Prostate gland (tissue), 2 donors: Measurements from ENCODE around the gene HOXA3. TPM values are rescaled to one million over a fixed set of nuclear protein-coding genes. Genes with fewer than 3 reads are reported as not detected.

Experiments
- DNase-seq: peaks from one replicate; pipeline ENCODE4 v3.0.0-alpha.2; 2019; ENCODE audit warnings: low spot score
- H3K27ac ChIP-seq, 2 donors: fragments of 200-600 bp; sonication (generic); 2 replicates each; pipeline ENCODE4 v1.5.1; 2017 to 2019
- H3K27me3 ChIP-seq: fragments of 200-600 bp; sonication (generic); replicated peaks from 2 replicates; pipeline ENCODE4 v1.5.1; 2019; ENCODE audit not compliant: insufficient read depth
- H3K36me3 ChIP-seq, 2 donors: fragments of 200-600 bp; sonication (generic); 1 replicate in 1 of 2; 2 replicates in 1 of 2; pipeline versions ENCODE4 v1.5.1 to v1.8.1; 2017 to 2019
- H3K4me1 ChIP-seq: fragments of 200-600 bp; sonication (generic); replicated peaks from 2 replicates; pipeline ENCODE4 v1.5.1; 2019
- H3K4me3 ChIP-seq, 2 donors: fragments of 200-600 bp; sonication (generic); 2 replicates each; pipeline ENCODE4 v1.5.1; 2017 to 2019
- H3K9me3 ChIP-seq: fragments of 200-600 bp; sonication (generic); 2 replicates; pipeline ENCODE4 v1.5.1; 2017
- POLR2A ChIP-seq: fragments of 450-650 bp; IDR thresholded peaks from one replicate; pipeline ENCODE4 v1.6.1; 2016; ENCODE audit warnings: antibody characterized with exemption, mild to moderate bottlenecking
- POLR2AphosphoS5 ChIP-seq: sonication (generic); formaldehyde crosslinking; IDR thresholded peaks from one replicate; pipeline ENCODE4 v1.6.1; 2017; ENCODE audit warnings: antibody characterized with exemption
- WGBS: methylation state at CpG from one replicate; pipeline ENCODE4 v1.1.5; 2018; 5-methylcytosine and 5-hydroxymethylcytosine counted together
- intact Hi-C: fragments of 100-400 bp; cut with DNase I; formaldehyde crosslinking; loops from one replicate; pipeline ENCODE4 v1.14.2; 2022
- total RNA-seq, 2 donors: library from RNA; depleted of rRNA; stranded (reverse); fragments of >200 nt; gene quantifications; one replicate each; pipeline ENCODE4 v1.1.0, GENCODE V29; 2016
- TF ChIP-seq, protein P1 (sequence below), 4 experiments: fragments of 200-600 bp in 2 of 4; fragments of 450-650 bp in 2 of 4; sonication (generic) in 2 of 4; IDR thresholded peaks; 1 replicate in 3 of 4; 2 replicates in 1 of 4; pipeline ENCODE4 v1.5.1; 2016 to 2019; ENCODE audit warnings: antibody characterized with exemption in 4 of 4, mild to moderate bottlenecking in 2 of 4, moderate library complexity in 2 of 4

Gene HOXA3
- total RNA-seq, 2 donors from 2014 or later = 2.8 to 3.1 TPM

DNA sequence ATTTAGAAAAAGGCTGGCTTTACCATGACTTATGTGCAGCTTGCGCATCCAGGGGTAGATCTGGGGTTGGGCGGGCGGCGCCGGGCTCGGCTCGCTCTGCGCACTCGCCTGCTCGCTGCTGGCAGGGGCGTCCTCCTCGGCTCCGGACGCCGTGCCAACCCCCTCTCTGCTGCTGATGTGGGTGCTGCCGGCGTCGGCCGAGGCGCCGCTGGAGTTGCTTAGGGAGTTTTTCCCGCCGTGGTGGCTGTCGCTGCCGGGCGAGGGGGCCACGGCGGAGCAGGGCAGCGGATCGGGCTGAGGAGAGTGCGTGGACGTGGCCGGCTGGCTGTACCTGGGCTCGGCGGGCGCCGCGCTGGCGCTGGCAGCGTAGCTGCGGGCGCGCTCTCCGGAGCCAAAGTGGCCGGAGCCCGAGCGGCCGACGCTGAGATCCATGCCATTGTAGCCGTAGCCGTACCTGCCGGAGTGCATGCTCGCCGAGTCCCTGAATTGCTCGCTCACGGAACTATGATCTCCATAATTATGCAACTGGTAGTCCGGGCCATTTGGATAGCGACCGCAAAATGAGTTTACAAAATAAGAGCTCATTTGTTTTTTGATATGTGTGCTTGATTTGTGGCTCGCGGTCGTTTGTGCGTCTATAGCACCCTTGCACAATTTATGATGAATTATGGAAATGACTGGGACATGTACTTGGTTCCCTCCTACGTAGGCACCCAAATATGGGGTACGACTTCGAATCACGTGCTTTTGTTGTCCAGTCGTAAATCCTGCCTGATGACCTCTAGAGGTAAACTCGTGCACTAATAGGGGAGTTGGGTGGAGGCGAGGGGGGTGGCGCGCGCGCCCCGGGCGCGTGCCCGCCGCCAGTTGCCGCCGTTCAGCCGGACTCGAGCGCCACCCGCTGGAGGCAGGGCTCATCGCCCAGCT, 9.1 kb downstream of the HOXA3 start, which contains the start of gene HOXA5:
TSS of gene HOXA5 (minus strand) at position 659 of the 927 bp plus-strand sequence. CDS start at position 585, 74 bp downstream.
- no peaks in the 10 kb centered on the region for H3K36me3 ChIP-seq
- H3K4me1 ChIP-seq = no peaks in the 10 kb centered on the region
- H3K4me3 ChIP-seq = peak within 1 kb of the TSS; percentile 40
- H3K27ac ChIP-seq = peak within 1 kb of the TSS; percentile 62 to 72
- 39% methylated on average over 79 of the region's 86 CpGs for WGBS
- H3K9me3 ChIP-seq = no peaks in the 10 kb centered on the region
- intact Hi-C loops = no loop called here
- TF ChIP-seq POLR2AphosphoS5 = peak; percentile 77
- TF ChIP-seq POLR2A = peak; percentile 66
- TF ChIP-seq, protein P1, sequence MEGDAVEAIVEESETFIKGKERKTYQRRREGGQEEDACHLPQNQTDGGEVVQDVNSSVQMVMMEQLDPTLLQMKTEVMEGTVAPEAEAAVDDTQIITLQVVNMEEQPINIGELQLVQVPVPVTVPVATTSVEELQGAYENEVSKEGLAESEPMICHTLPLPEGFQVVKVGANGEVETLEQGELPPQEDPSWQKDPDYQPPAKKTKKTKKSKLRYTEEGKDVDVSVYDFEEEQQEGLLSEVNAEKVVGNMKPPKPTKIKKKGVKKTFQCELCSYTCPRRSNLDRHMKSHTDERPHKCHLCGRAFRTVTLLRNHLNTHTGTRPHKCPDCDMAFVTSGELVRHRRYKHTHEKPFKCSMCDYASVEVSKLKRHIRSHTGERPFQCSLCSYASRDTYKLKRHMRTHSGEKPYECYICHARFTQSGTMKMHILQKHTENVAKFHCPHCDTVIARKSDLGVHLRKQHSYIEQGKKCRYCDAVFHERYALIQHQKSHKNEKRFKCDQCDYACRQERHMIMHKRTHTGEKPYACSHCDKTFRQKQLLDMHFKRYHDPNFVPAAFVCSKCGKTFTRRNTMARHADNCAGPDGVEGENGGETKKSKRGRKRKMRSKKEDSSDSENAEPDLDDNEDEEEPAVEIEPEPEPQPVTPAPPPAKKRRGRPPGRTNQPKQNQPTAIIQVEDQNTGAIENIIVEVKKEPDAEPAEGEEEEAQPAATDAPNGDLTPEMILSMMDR (IDR thresholded peaks at IDR 0.05) = peak in 3 of 4 experiments; percentile 70 to 91 (median 82)
- DNase-seq = peak; percentile 80
- no peaks in the 10 kb centered on the region for H3K27me3 ChIP-seq

DNA sequence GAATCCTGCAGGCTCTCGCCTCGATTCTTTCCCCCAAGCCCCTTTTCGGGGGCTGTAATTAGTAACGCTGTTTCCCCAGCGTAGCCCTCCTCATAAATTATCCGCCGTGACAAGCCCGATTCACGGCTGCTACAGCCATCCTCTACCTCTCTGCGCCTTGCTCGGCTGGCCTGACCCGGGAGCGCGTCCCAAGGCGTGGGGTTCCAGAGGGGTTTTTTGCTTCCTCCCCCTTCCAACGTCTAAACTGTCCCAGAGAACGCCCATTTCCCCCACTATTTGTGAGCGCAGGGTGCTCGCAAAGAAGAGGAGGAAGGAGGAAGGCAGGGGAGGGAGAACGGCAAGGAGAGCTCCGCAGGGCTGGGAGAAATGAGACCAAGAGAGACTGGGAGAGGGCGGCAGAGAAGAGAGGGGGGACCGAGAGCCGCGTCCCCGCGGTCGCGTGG, 9.8 kb downstream of the HOXA3 start:
- peak overlapping the region; percentile 40 for H3K4me3 ChIP-seq
- H3K36me3 ChIP-seq = no peaks in the 10 kb centered on the region
- TF ChIP-seq POLR2AphosphoS5 (no peak), POLR2A (no peak)
- TF ChIP-seq, protein P1 (IDR thresholded peaks at IDR 0.05) = no peak
- H3K27me3 ChIP-seq = no peaks in the 10 kb centered on the region
- DNase-seq = no peak
- 41% methylated on average over 29 of the region's 29 CpGs for WGBS
- no peaks in the 10 kb centered on the region for H3K4me1 ChIP-seq
- H3K27ac ChIP-seq = peak overlapping the region; percentile 62 to 72
- intact Hi-C loops = no loop called here
- H3K9me3 ChIP-seq = no peaks in the 10 kb centered on the region

DNA sequence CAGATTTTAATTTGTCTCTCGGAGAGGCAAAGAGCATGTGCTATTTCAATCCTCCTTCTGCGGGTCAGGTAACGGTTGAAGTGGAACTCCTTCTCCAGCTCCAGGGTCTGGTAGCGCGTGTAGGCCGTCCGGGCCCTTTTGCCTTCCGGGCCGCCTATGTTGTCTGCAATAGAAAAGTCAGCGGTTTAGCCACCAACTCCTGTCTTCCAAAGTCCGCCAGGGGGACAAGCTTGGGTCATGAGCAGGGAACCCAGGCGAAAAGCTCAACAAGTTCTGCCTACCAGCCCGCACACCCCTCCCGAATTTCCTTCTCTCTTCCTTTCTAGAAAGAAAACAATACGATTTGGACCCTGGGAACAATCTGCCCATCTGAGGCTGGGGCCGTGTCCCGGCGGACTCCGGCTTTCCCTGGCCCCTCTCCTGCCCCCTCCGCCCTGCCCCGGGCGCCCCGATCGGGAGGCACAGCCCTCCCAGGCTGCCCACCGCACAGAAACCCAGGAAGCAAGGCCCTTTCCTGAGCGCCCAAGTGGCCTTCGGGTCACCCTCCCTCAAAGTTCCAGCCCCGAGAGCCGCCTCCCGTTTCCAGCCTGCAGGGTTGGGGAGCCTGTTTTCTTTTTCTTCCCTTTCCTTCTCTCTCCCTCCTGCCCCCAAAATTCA, 10.3 kb downstream of the HOXA3 start:
- intact Hi-C loops = no loop called here
- no peak overlapping the region for H3K27ac ChIP-seq
- peak overlapping the region; percentile 40 for H3K4me3 ChIP-seq
- no peaks in the 10 kb centered on the region for H3K9me3 ChIP-seq
- 74% methylated on average over 30 of the region's 30 CpGs for WGBS
- DNase-seq = no peak
- no peaks in the 10 kb centered on the region for H3K27me3 ChIP-seq
- H3K4me1 ChIP-seq = no peaks in the 10 kb centered on the region
- H3K36me3 ChIP-seq = no peaks in the 10 kb centered on the region
- TF ChIP-seq POLR2AphosphoS5 (no peak), POLR2A (no peak)
- TF ChIP-seq, protein P1 (IDR thresholded peaks at IDR 0.05) = no peak

DNA sequence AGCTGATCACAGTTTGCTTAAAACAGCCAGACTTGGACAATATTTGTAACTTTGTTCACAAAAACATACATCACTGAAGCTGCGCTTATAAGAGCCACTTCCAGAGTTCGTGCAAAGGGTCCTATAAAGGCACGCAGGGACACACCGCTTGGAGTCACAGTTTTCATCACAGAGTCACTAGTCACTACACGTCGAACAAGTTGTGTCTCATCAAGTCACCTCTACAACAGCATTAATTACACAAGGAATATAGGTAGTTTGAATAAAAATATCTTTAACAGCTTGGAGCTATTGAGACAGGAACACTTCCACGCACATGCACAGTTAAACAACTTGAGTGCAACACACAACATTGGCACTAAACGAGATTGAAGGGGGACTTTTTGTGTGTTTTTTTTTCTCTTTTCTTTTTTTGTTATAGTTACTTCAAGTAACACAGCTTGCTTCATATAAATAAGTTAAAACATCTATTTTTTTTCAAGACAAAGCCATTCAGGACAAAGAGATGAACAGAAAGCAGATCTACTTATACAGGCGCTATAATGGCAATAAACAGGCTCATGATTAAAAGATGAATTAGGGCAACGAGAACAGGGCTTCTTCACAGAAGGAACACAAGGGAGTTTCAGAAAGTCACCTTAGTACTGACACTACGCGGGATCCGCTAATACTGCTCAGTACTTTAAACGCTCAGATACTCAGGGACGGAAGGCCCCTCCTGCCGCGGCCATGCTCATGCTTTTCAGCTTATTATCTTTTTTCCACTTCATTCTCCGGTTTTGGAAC, 11.1 kb downstream of the HOXA3 start:
- no peak for DNase-seq
- no peaks in the 10 kb centered on the region for H3K36me3 ChIP-seq
- H3K27ac ChIP-seq = no peak overlapping the region
- no peak overlapping the region for H3K4me3 ChIP-seq
- no peak for TF ChIP-seq POLR2A
- no peak for TF ChIP-seq POLR2AphosphoS5
- TF ChIP-seq, protein P1 (IDR thresholded peaks at IDR 0.05) = no peak
- no peaks in the 10 kb centered on the region for H3K9me3 ChIP-seq
- H3K4me1 ChIP-seq = no peaks in the 10 kb centered on the region
- WGBS = 89% methylated on average over 18 of the region's 18 CpGs
- H3K27me3 ChIP-seq = no peaks in the 10 kb centered on the region
- intact Hi-C loops = no loop called here
